Stimulated activated CD8-positive, alpha-beta memory T cell treated with anti-CD3 and anti-CD28 coated beads, Interleukin-15, amount 100 ng/mL, for 24 hours (primary cell): ENCODE measurements around the gene TCTN3.
"Not testable (repeated sequence)": the region's sequence is repeated elsewhere in the genome, so short reads cannot be mapped to it uniquely, and the experiment has no call there.

Source experiments
- DNase-seq: peaks from one replicate; pipeline ENCODE4 v3.0.0-alpha.2; 2020; ENCODE audit warnings: low read depth

TCTN3 gene, protein sequence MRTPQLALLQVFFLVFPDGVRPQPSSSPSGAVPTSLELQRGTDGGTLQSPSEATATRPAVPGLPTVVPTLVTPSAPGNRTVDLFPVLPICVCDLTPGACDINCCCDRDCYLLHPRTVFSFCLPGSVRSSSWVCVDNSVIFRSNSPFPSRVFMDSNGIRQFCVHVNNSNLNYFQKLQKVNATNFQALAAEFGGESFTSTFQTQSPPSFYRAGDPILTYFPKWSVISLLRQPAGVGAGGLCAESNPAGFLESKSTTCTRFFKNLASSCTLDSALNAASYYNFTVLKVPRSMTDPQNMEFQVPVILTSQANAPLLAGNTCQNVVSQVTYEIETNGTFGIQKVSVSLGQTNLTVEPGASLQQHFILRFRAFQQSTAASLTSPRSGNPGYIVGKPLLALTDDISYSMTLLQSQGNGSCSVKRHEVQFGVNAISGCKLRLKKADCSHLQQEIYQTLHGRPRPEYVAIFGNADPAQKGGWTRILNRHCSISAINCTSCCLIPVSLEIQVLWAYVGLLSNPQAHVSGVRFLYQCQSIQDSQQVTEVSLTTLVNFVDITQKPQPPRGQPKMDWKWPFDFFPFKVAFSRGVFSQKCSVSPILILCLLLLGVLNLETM

DNA sequence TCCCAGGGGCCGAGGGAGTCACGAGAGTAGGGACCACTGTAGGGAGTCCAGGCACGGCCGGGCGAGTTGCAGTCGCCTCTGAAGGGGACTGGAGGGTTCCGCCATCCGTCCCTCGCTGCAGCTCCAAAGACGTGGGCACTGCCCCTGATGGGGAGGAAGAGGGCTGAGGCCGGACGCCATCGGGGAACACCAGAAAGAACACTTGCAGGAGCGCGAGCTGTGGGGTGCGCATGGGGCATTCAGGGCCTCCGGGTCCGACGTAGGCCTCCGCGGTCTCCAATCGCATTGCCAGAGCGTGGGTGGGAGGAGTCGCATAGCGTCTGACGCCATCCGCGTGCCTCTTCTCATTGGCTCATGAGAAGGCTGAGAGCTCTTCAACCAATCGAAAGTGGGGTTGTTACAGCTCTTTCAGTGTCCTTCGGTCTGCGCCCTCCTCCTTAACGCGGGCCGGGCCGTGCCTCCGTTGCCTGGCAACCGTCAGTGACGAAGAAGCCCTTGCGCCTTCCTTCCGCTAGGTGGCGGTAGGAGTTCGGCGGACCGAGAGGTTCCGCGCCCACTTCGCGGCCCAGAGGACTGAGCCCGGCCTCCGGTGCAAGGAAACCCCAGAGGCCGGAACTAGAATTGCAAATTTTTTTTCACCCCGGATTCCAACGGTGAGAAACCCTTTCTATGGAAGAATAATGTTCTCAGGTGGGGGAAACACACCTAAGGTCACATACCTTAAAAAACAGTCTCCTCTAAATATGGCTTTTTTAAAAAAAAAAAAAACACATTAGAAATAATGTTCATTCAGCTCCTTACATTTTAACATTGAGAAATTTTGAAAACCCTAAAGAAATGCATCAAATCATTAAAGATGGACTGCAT lies at the start of gene TCTN3:
Gene TCTN3 (minus strand): TSS at position 260 of the 867 bp plus-strand sequence. CDS start 28 bp downstream, at position 232.
- peak; percentile 84 for DNase-seq

DNA sequence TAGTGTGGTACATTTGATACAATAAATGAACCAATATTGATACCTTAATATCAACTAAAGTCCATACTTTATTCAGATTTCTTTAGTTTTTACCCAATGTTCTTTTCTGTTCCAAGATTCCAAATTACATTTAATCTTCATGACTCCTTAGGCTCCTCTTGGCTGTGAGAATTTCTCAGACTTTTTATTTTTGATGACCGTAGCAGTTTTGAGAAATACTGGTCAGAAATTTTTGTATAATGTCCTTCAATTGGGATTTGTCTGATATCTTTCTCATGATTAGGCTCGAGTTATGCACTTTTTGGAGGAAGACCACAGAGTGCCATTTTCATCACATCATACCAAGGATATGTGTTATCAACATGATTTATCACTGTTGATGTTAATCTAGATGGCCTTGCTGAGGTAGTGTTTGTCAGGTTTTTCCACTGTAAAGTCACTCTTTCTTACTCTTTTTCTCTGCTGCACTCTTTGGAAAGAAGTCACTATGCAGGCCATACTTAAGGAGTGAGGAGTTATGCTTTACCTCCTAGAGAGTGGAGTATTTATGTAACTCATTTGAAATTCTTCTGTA lies 49.3 kb upstream of the TCTN3 start:
- no peak for DNase-seq

DNA sequence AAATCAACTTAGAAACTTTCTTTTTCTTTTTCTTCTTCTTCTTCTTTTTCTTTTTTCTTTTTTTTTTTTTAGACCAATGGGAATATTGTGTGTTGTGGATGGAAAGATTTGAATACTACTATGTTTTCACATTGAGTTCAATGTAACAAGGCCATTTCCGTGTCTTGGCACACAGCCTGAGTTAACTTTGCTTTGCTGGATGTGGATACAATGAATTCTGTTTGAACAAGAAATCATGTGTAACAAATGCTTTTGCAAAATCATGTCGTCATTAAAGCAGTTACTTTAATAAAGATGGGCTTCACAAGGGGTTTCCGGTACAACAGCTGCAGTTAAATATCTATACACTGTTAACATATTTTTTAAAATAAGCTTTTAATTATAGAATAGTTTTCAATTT lies 48.8 kb upstream of the TCTN3 start:
- DNase-seq = no peak

DNA sequence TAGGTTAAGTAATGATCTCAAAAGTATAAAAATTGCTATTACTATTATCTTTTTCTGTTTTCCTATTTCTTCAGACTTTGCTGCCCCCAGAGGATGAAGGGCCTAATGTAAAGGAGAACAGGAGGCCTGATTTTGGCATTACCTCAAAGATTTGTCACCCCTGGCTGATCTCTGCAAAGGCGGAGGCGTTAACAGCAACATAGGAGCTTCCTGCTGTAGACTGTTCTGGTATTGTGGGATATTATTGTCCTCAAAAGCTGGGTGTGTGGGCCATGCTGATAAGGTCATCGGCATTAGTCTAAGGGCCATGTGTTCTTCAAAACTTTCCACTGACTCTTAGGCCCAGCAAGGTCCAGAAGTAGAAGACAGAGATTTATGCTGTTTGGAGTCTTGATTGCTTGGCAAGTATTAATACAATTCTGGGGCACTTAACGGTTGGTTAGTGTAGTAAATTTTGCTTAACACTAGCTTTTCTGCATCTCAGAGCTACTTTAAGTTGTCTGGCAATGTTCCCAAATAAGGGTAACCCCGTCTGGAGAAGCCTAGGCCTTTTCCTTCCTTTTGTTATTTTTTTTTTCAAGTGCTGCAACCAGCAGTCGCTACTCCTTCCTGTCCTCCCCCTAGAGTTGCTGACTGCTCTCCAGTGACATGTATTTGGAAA lies 48.2 kb upstream of the TCTN3 start:
- DNase-seq = no peak

DNA sequence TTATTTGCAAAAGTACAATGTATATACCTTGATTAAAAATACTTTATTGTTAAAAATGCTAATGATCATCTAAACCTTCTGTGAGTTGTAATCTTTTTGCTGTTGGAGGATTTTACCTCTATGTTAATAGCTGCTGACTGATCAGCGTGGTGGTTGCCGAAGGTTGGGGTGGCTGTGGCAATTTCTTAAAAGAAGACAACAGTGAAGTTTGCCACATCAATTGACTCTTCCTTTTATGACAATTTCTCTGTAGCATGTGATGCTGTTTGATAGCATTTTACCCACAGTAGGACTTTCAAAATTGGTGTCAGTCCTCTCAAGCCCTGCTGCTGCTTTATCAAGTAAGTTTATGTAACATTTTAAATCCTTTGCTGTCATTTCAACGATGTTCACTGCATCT lies 45.3 kb upstream of the TCTN3 start:
- no peak for DNase-seq

DNA sequence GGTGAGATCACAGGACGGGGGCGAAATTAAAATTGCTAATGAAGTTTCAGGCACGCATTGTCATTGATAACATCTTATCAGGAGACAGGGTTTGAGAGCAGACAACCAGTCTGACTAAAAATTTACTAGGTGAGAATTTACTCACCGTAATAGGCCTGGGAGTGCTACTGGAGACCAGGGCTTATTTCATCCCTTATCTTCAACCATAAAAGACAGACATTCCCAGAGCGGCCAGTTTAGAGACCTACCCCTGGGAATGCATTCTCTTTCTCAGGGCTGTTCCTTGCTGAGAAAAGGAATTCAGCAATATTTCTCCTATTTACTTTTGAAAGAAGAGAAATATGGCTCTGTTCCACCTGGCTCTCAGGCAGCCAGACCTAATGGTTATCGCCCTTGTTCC lies 39.2 kb upstream of the TCTN3 start:
- not testable (repeated sequence) for DNase-seq

DNA sequence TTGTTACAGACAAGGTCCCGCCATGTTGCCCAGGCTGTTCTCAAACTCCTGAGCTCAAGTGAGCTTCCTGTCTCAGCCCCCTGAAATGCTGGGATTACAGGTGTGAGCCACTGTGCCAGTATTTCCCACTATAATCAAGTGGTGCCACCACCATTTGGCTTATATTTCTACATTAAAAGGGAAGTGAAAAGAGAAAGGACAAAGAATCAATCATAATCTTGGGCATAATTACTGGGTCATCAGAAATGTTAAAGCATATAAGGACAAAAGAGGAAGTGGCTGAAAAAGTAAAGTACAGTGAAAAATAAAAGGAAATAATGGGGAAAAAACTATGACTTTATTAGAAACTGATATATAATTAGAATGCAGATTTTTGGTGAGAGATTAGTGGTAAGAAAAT lies 36.5 kb upstream of the TCTN3 start:
- DNase-seq = no peak

DNA sequence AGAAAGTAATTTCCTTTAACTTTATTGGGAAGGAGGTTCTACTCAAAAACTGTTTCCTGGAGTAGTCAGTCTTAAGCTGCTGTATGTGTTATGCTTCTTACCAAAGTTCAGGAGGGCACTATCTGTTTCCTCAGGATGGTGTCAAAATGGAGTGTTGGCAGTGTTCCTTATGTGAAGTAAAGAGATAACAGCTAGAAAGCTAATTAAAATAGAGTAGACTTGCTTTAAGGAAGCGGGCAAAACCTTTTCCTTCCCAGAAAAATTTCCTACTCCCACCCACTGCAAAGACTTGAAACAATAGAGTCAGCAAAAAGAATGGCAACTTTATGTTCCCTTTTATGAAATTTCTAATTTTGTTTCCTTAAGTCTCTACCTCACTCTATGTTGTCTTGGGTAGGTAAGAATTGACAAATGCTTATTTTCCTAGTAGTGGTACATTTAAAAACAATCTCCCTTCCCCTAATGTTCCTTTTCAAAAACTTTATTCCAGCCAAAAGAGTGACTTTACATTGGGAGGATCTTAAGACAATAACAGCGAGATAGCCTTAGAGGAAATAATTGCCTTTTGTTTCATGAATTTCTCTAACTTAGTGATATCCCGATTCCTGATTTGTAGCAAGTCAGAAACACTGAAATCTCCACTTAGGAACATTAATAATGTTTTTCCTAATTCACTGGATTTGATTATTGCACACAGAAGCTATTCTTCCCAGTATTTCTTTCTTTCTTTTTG lies 35.8 kb upstream of the TCTN3 start:
- no peak for DNase-seq

DNA sequence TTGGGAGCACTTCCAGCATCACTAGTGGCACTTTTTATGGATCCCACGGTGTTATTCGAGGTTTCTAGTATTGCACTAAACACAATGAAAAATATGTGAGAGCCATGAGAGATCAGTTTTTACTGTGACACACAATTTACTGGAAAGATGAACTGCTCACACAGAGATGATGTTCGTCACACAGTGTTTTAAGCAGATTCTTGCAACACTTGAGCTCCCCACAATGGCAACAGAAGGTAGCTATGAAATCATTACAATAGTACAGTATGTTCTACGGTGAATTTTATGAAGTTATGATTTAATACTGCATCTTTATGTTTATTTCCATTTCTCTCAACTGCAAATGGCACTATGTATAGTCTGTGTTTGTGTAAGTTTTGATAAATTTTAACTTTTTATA lies 34.8 kb upstream of the TCTN3 start:
- DNase-seq = no peak

DNA sequence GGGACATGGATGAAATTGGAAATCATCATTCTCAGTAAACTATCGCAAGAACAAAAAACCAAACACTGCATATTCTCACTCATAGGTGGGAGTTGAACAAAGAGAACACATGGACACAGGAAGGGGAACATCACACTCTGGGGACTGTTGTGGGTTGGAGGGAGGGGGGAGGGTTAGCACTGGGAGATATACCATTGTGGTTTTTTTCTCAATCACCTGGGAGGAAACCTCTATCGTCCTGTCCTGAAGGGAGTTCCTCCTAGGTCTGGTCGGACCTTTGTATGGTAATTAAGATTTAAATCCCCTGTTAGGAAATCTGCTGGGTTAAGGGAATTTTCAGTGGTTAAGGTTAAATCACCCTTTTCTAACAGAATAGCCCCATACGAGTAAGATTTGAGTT lies 28.8 kb upstream of the TCTN3 start:
- not testable (repeated sequence) for DNase-seq

DNA sequence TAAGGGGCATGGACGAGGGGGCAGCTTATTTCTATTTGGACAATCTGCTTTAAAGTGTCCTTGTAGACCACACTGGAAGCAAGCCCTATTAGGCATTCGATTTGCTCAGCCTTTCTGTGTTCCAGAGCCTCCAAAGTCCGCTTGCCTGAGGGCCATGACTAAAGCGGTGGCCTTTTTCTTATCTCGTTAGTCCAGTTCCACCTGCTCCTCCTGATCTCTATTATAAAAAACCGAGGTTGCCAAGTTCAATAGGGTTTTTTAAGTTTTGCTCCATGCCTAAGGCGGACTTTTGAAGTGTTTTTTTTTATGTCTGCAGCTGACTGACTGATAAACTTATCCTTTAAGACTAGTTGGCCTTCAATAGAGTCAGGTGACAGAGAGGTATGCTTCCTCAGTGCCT lies 27.0 kb upstream of the TCTN3 start:
- not testable (repeated sequence) for DNase-seq

DNA sequence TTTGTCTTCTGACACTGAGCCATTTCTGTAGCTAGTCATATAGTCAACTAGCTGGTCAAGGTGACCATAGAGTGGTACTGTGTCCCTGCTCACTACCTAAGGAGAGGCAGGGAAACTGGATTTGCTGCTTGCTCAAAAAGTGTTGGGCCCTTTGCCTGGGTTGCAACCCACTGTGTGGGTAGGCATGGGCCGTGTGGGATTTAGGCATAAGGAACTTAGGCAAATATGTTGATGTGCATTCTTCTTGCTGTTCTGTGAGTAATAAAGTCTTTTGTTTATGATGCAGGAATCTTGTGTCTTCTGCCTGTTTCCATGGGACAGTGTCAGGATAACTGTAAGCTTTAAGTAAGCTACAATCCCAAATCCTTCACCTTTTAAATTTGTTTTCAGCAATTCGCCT lies 23.1 kb upstream of the TCTN3 start:
- DNase-seq = no peak

DNA sequence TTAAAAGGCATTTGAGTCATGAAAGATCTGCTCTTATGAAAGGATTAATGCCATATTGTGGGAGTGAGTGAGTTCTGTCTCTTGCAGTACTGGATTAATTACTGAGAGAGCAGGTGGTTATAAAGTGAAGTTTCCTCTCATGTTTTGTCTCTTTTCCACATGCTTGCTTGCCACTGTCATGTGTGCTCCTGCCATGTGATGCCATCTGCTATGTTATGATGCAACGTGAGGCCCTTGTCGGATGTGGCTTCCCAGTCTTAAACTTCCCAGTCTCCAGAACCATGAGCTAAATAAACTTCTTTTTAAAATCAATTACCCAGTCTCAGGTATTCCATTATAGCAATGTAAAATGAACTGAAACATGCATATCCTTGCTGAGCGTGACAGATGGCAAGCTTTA lies 22.7 kb upstream of the TCTN3 start:
- DNase-seq = no peak

DNA sequence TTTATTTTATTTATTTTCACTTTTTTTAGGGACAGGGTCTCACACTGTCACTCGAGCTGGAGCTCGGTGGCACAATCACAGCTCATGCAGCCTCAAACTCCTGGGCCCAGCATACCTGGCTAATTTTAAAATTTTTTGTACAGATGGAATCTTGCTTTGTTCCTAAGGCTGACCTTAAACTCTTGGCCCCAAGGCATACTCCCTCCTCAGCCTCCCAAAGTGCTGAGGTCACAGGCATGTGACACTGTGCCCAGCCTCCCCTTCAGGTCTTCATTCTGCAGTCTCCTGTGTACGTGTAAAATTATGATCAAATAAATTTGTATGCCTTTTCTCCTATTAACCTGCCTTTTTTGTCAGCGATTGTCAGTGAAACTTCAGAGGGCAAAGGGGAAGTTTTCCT lies 17.8 kb upstream of the TCTN3 start:
- DNase-seq = no peak

DNA sequence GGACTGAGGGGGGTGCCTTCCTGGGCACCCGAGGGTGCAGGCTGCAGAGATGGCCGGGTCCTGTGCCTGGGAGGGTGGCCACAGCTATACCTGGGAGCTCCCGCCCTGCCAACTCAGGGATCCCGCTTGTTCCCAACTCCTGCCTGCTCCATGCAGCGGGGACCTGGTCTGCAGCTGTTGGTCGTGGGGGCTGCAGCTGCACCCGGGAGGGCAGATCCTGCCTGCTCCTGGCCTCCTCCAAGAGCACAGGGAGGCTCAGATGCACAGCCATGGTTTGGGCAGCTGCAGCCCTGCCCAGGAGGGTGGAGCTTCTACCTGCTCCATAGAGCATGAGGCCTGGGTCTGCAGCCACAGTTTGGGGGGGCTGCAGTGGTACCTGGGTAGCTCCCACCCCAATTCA lies 13.3 kb upstream of the TCTN3 start:
- no peak for DNase-seq

DNA sequence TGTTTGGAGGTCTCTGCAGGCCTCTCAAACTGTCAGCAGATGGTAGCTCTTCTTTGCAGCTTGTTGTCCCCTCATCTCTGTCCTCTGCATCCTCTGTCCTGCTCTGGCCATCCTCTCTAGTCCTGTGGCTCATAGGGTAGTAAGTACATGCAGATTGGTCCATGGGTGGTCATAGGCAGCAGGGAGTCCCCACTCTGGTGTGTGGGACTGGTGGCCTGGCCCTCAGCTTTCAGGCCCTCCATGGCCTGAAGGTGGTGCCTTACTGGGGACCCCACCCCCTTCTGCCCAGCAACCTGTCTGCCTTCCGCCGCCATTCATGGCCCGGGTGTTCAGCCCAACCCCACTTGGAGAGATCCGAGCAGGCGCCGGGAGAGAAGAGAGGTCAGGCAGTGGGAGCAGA lies 12.8 kb upstream of the TCTN3 start:
- DNase-seq = no peak

DNA sequence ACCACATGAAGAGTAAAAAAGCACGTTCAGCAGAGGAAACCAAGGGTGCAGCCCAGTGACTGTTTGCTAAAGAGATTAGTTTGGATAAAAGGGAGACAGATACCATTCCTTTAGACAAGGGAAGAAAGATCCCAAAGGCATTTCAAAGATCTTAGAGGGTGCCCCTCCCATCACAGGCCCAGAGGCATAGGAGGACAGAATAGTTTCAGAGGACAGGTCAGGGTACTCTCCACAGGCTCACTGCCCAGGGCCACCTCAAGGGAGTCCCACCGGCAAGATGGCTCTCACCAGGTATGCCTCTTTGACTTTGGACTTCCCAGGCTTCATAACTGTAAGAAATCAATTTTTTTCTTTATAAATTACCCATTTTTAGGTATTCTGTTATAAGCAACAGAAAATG lies 4.7 kb upstream of the TCTN3 start:
- DNase-seq = no peak

DNA sequence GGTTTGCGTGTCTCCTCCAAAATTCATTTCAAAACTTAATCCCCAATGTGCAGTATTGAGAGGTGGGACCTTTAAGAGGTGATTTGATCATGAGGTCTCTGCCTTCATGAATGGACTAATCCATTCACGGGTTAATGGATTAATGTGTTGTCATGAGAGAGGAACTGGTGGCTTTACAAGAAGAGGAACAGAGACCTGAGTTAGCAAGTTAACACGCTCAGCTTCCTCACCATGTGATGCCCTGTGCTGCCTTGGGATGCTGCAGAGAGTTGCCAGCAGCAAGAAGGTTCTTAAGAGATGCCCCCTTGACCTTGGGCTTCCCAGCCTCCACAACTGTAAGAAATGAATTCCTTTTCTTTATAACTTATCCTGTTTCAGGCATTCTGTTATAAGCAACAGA lies 3.7 kb upstream of the TCTN3 start:
- no peak for DNase-seq

DNA sequence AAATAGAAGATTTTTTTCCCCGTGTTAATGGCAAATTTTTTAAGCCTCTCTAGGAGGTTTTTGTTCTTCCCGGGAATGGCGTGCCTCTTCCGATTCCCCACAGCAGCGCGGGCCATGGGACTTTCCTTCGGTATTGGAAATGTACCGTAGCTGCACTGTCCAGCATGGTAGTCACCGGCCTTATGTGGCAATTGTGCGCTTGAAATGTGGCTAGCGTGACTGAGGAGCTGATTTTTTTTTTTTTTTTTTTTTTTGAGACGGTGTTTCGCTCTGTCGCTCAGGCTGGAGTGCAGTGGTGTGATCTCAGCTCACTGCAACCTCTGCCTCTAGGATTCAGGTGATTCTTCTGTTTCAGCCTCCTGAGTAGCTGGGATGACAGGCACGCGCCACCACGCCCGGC lies 938 bp upstream of the TCTN3 start:
- DNase-seq = no peak

DNA sequence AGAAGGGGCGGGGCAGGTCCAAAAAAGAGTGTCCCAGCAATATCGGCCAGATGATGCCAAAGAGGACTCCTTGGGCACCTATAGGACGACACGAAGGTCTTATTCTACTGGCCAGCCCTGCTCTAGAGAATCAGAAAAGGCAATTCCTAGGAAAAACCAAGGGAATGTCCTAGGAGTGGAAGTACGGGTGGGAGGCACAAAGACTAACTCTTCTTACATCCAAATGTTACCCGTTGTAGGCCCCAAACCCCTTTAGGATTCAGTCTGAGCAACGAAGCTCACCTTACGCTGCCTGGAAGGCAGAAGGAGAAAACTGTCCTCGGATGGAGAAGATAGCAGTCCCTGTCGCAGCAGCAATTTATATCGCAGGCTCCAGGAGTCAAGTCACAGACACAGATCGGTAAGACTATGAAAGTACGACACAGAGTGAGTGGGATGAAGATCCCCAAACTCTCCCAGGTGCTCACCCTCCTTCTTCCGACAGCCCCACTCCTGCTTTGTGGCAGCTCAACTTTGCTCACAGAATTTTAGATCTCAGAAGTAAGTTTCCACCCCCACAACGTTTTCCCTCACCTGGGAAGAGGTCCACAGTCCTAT lies 558 bp downstream of the TCTN3 start:
- no peak for DNase-seq

DNA sequence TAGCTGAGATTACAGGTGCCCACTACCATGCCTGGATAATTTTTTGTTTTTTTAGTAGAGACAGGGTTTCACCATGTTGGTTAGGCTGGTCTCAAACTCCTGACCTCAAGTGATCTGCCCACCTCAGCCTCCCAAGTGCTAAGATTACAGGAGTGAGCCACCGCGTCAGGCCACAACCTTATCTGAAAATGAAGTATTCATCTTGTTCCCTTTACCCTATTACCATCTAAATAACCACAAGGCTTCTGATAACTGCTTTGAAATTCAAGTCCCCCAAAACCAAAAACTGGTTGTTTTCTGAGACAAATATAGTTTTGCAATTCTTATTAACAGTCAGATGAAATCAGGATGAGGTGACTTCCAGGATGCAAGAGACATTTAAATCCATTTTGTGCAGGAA lies 2.4 kb downstream of the TCTN3 start:
- DNase-seq = no peak
